Subcutaneous abdominal adipose tissue (tissue), 5 donors: ENCODE data around the gene TBL3.

Source experiments
- H3K27ac ChIP-seq: one replicate; pipeline ENCODE4 v1.7.0; 2013; ENCODE audit warnings: low read depth, mild to moderate bottlenecking, inconsistent platforms, low read length, moderate library complexity
- H3K27me3 ChIP-seq, 5 donors: one replicate each; pipeline ENCODE4 v1.7.0; 2013; ENCODE audit warnings: low read length in 5 of 5, inconsistent platforms in 1 of 5; ENCODE audit not compliant: control insufficient read depth in 5 of 5, insufficient read depth in 4 of 5
- H3K36me3 ChIP-seq, 5 donors: one replicate each; pipeline ENCODE4 v1.7.0; 2013; ENCODE audit warnings: low read length in 5 of 5; ENCODE audit not compliant: control insufficient read depth in 5 of 5, insufficient read depth in 5 of 5
- H3K4me1 ChIP-seq, 5 donors: one replicate each; pipeline ENCODE4 v1.7.0; 2013; ENCODE audit warnings: low read length in 5 of 5, mild to moderate bottlenecking in 3 of 5, moderate library complexity in 1 of 5; ENCODE audit not compliant: control insufficient read depth in 5 of 5, insufficient read depth in 5 of 5
- H3K4me3 ChIP-seq, 5 donors: one replicate each; pipeline ENCODE4 v1.7.0; 2013; ENCODE audit warnings: low read length in 5 of 5, low read depth in 1 of 5
- H3K9ac ChIP-seq, 5 donors: one replicate each; pipeline ENCODE4 v1.7.0; 2013; ENCODE audit warnings: low read length in 5 of 5, mild to moderate bottlenecking in 4 of 5, moderate library complexity in 3 of 5
- H3K9me3 ChIP-seq, 5 donors: one replicate each; pipeline ENCODE4 v1.7.0; 2013; ENCODE audit warnings: low read length in 5 of 5; ENCODE audit not compliant: control insufficient read depth in 5 of 5
- donor health status: healthy.
- donor health status: healthy.
- donor health status: healthy.
- donor health status: healthy.
- donor health status: healthy.

Gene TBL3

GRCh38 chr16:2026461-2027023 is 54.7 kb downstream of the TBL3 start, which contains the start of gene NHERF2:
Gene NHERF2, plus strand, starts transcription at chr16:2026902. Its CDS starts 104 bp downstream, at chr16:2027006.
- Histone ChIP-seq H3K27ac (peak within 1 kb of the TSS; percentile 14), H3K27me3 (peaks cover 2 to 7% (median 3%) of the 10 kb centered on the region in 5 donors), H3K9me3 (no peaks in the 10 kb centered on the region), H3K9ac (peak within 1 kb of the TSS in 3 of 5 donors; percentile 53 to 76 (median 64)), H3K4me1 (peaks cover 4 to 81% (median 59%) of the 10 kb centered on the region in 5 donors), H3K4me3 (peak within 1 kb of the TSS; percentile 68 to 89 (median 82)), H3K36me3 (peaks cover 0 to 10% (median 7%) of the 10 kb centered on the region in 5 donors)

- Histone ChIP-seq H3K36me3 (peaks cover 0 to 10% (median 7%) of the 10 kb centered on the region in 5 donors), H3K27me3 (peaks cover 0 to 4% (median 0%) of the 10 kb centered on the region in 5 donors), H3K9me3 (no peaks in the 10 kb centered on the region), H3K9ac (peak overlapping the region in 3 of 5 donors; percentile 2 to 76 (median 64)), H3K4me3 (peak overlapping the region; percentile 68 to 89 (median 82)), H3K4me1 (peaks cover 4 to 85% (median 62%) of the 10 kb centered on the region in 5 donors), H3K27ac (peak overlapping the region; percentile 14)
These were observed 55.5 kb downstream of the TBL3 start for GRCh38 chr16:2027024-2028010.

- H3K4me1 ChIP-seq: peaks cover 4 to 86% (median 63%) of the 10 kb centered on the region in 5 donors
- peak overlapping the region; percentile 68 to 89 (median 82) for H3K4me3 ChIP-seq
- H3K27me3 ChIP-seq: no peaks in the 10 kb centered on the region
- peak overlapping the region in 3 of 5 donors; percentile 2 to 64 (median 63) for H3K9ac ChIP-seq
- peak overlapping the region; percentile 14 for H3K27ac ChIP-seq
- no peaks in the 10 kb centered on the region for H3K9me3 ChIP-seq
- peaks cover 0 to 10% (median 7%) of the 10 kb centered on the region in 5 donors for H3K36me3 ChIP-seq
These were observed 56.3 kb downstream of the TBL3 start for GRCh38 chr16:2028146-2028545.

GRCh38 chr16:2028620-2029220 is 56.9 kb downstream of the TBL3 start:
- H3K9ac ChIP-seq: peak overlapping the region in 2 of 5 donors; percentile 9 to 64
- H3K4me1 ChIP-seq: peaks cover 4 to 86% (median 63%) of the 10 kb centered on the region in 5 donors
- H3K36me3 ChIP-seq: peaks cover 0 to 10% (median 7%) of the 10 kb centered on the region in 5 donors
- H3K9me3 ChIP-seq: no peaks in the 10 kb centered on the region
- peak overlapping the region; percentile 13 to 89 (median 80) for H3K4me3 ChIP-seq
- peak overlapping the region; percentile 14 for H3K27ac ChIP-seq
- no peaks in the 10 kb centered on the region for H3K27me3 ChIP-seq

- no peaks in the 10 kb centered on the region for H3K9me3 ChIP-seq
- H3K9ac ChIP-seq: no peak overlapping the region
- no peaks in the 10 kb centered on the region for H3K27me3 ChIP-seq
- H3K4me1 ChIP-seq: peaks cover 4 to 85% (median 62%) of the 10 kb centered on the region in 5 donors
- peaks cover 0 to 10% (median 7%) of the 10 kb centered on the region in 5 donors for H3K36me3 ChIP-seq
- H3K27ac ChIP-seq: peak overlapping the region; percentile 86
- peak overlapping the region in 3 of 5 donors; percentile 80 to 89 (median 82) for H3K4me3 ChIP-seq
These were observed 57.5 kb downstream of the TBL3 start for GRCh38 chr16:2029350-2029749.

- Histone ChIP-seq H3K9me3 (no peaks in the 10 kb centered on the region), H3K27me3 (no peaks in the 10 kb centered on the region), H3K4me1 (peaks cover 6 to 88% (median 68%) of the 10 kb centered on the region in 5 donors), H3K36me3 (peaks cover 0 to 10% (median 7%) of the 10 kb centered on the region in 5 donors), H3K9ac (no peak overlapping the region), H3K4me3 (peak overlapping the region in 3 of 5 donors; percentile 80 to 89 (median 82)), H3K27ac (peak overlapping the region; percentile 86)
These were observed 58.2 kb downstream of the TBL3 start for GRCh38 chr16:2030036-2030435.

GRCh38 chr16:2031081-2031577 is 59.3 kb downstream of the TBL3 start:
- Histone ChIP-seq H3K4me1 (peaks cover 6 to 88% (median 75%) of the 10 kb centered on the region in 5 donors), H3K9ac (no peak overlapping the region), H3K9me3 (no peaks in the 10 kb centered on the region), H3K36me3 (peaks cover 0 to 10% (median 7%) of the 10 kb centered on the region in 5 donors), H3K4me3 (peak overlapping the region in 2 of 5 donors; percentile 38 to 40), H3K27ac (peak overlapping the region; percentile 86), H3K27me3 (no peaks in the 10 kb centered on the region)
